HEK293 (cell line): ENCODE results near the gene WNT11.

Experiments
- KLF10 ChIP-seq: fragments of 450-650 bp; IDR thresholded peaks from 2 replicates; pipeline ENCODE4 v1.5.1; 2018; ENCODE audit warnings: missing biosample characterization, mild to moderate bottlenecking, missing genetic modification characterization
- KLF9 ChIP-seq: fragments of 450-650 bp; formaldehyde crosslinking; IDR thresholded peaks from 2 replicates; pipeline ENCODE4 v1.5.1; 2016; ENCODE audit warnings: missing biosample characterization, missing genetic modification characterization, low read depth
- MZF1 ChIP-seq: fragments of 450-650 bp; formaldehyde crosslinking; IDR thresholded peaks from 2 replicates; pipeline ENCODE4 v1.5.1; 2017; ENCODE audit warnings: missing biosample characterization, missing genetic modification characterization, borderline replicate concordance
- PATZ1 ChIP-seq: fragments of 450-650 bp; formaldehyde crosslinking; IDR thresholded peaks from 2 replicates; pipeline ENCODE4 v1.5.1; 2016; ENCODE audit warnings: missing biosample characterization, missing genetic modification characterization
- PRDM6 ChIP-seq: fragments of 450-650 bp; formaldehyde crosslinking; IDR thresholded peaks from 2 replicates; pipeline ENCODE4 v1.5.1; 2017; ENCODE audit warnings: missing biosample characterization, missing genetic modification characterization
- REPIN1 ChIP-seq: fragments of 450-650 bp; formaldehyde crosslinking; IDR thresholded peaks from 2 replicates; pipeline ENCODE4 v1.5.1; 2017; ENCODE audit warnings: missing biosample characterization, missing genetic modification characterization, low read depth
- SP2 ChIP-seq: fragments of 450-650 bp; formaldehyde crosslinking; IDR thresholded peaks from 2 replicates; pipeline ENCODE4 v1.5.1; 2016; ENCODE audit warnings: missing biosample characterization, missing genetic modification characterization
- ZBTB20 ChIP-seq: fragments of 450-650 bp; formaldehyde crosslinking; IDR thresholded peaks from 2 replicates; pipeline ENCODE4 v1.5.1; 2016; ENCODE audit warnings: missing biosample characterization, missing genetic modification characterization
- ZBTB26 ChIP-seq: fragments of 450-650 bp; formaldehyde crosslinking; optimal IDR thresholded peaks from 2 replicates; pipeline ENCODE3; 2016; ENCODE audit warnings: missing biosample characterization, mild to moderate bottlenecking, missing genetic modification characterization
- ZNF138 ChIP-seq: fragments of 450-650 bp; formaldehyde crosslinking; IDR thresholded peaks from 2 replicates; pipeline ENCODE4 v1.5.1; 2016; ENCODE audit warnings: missing biosample characterization, missing genetic modification characterization, borderline replicate concordance
- ZNF394 ChIP-seq: fragments of 450-650 bp; formaldehyde crosslinking; IDR thresholded peaks from 2 replicates; pipeline ENCODE4 v1.5.1; 2016; ENCODE audit warnings: missing biosample characterization, missing genetic modification characterization, mild to moderate bottlenecking, moderate library complexity, borderline replicate concordance
- ZNF426 ChIP-seq: fragments of 450-650 bp; formaldehyde crosslinking; IDR thresholded peaks from 2 replicates; pipeline ENCODE4 v1.5.1; 2017; ENCODE audit warnings: missing biosample characterization, missing genetic modification characterization, mild to moderate bottlenecking, inconsistent platforms, moderate library complexity
- ZNF560 ChIP-seq: fragments of 450-650 bp; formaldehyde crosslinking; IDR thresholded peaks from 2 replicates; pipeline ENCODE4 v1.5.1; 2017; ENCODE audit warnings: missing biosample characterization, missing genetic modification characterization, borderline replicate concordance
- ZNF561 ChIP-seq: fragments of 450-650 bp; IDR thresholded peaks from 2 replicates; pipeline ENCODE4 v1.5.1; 2018; ENCODE audit warnings: missing biosample characterization, missing genetic modification characterization, borderline replicate concordance
- ZNF600 ChIP-seq: fragments of 450-650 bp; formaldehyde crosslinking; IDR thresholded peaks from 2 replicates; pipeline ENCODE4 v1.5.1; 2016; ENCODE audit warnings: missing biosample characterization, missing genetic modification characterization
- ZNF670 ChIP-seq: fragments of 450-650 bp; formaldehyde crosslinking; IDR thresholded peaks from 2 replicates; pipeline ENCODE4 v1.5.1; 2016; ENCODE audit warnings: missing biosample characterization, missing genetic modification characterization, low read depth
- ZNF830 ChIP-seq: fragments of 450-650 bp; IDR thresholded peaks from 2 replicates; pipeline ENCODE4 v1.5.0; 2018; ENCODE audit warnings: missing biosample characterization, missing genetic modification characterization, low read depth, mild to moderate bottlenecking, moderate library complexity
- ZSCAN30 ChIP-seq: fragments of 450-650 bp; IDR thresholded peaks from 2 replicates; pipeline ENCODE4 v1.5.1; 2018; ENCODE audit warnings: missing biosample characterization, mild to moderate bottlenecking, missing genetic modification characterization, moderate library complexity
- ZXDB ChIP-seq: fragments of 450-650 bp; formaldehyde crosslinking; IDR thresholded peaks from 2 replicates; pipeline ENCODE4 v1.5.1; 2016; ENCODE audit warnings: missing biosample characterization, missing genetic modification characterization
- TF ChIP-seq, protein P1 (sequence below): fragments of 450-650 bp; formaldehyde crosslinking; conservative IDR thresholded peaks from 2 replicates; pipeline ENCODE4 v1.5.1; 2016; ENCODE audit warnings: low read depth, missing biosample characterization, missing genetic modification characterization
- TF ChIP-seq, protein P2 (sequence below): fragments of 450-650 bp; formaldehyde crosslinking; IDR thresholded peaks from 2 replicates; pipeline ENCODE4 v1.5.1; 2017; ENCODE audit warnings: missing biosample characterization, missing genetic modification characterization
- TF ChIP-seq, protein P3 (sequence below): fragments of 450-650 bp; formaldehyde crosslinking; IDR thresholded peaks from 2 replicates; pipeline ENCODE4 v1.5.1; 2016; ENCODE audit warnings: missing biosample characterization, missing genetic modification characterization, low read depth
- TF ChIP-seq, protein P4 (sequence below): fragments of 450-650 bp; formaldehyde crosslinking; IDR thresholded peaks from 2 replicates; pipeline ENCODE4 v1.5.1; 2016; ENCODE audit warnings: missing biosample characterization, missing genetic modification characterization

The WNT11 gene

DNA sequence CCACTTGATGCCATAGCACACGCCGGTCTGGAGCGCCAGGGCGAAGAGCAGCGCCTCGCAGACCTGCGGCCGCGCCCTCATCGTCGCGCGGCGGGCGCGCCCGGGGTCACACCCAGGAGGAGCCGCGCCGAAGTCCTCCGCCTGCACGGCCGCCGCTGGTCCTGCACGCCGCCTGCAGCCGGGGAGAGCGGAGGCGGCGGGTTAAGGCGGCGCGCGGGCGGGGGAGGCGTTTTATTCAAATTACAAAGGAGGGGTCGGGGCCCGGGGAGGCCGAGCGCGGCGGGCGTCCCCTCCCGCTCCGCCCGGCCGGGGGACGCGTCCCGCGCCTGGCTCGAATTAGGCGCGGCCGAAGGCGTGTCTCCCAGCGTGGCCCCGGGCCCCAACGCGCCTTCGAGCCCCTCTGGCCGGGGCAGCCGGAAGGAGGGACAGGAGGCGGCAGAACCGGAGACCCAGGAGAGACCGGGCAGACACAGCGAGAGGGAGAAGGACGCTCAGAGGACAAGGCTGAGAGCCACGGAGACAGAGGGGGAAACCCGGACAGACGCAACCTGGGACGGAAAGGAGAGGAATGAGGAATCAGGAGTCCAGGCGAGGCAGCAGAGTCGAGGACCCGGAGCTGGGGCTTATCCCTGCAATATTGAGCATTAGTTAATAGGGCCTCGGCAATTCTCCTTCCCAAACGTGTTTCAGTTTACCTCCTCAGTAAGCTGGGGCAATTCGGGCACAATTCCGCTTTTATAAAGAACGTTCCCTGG is at the start of gene WNT11 (continued):
- TF ChIP-seq ZXDB (tag by site-specific recombination) (no peak), ZNF426 (tag by site-specific recombination) (no peak), ZBTB26 (tag by site-specific recombination) (peak; percentile 58), ZNF561 (tag by site-specific recombination) (0 out of 2 replicates have a peak, but pooled peaks have one; percentile 35), KLF10 (tag by site-specific recombination) (peak; percentile 51; the same call in 1 of the 2 replicates), ZSCAN30 (tag by site-specific recombination) (no peak), ZNF394 (tag by site-specific recombination) (no peak), MZF1 (tag by site-specific recombination) (no peak), PATZ1 (0 out of 2 replicates have a peak, but pooled peaks have one; percentile 17), ZNF560 (tag by site-specific recombination) (no peak), ZBTB20 (peak; percentile 83), ZNF670 (tag by site-specific recombination) (no peak), ZNF830 (no peak), ZNF600 (tag by site-specific recombination) (no peak), KLF9 (tag by site-specific recombination) (peak; percentile 49; the same call in 1 of the 2 replicates), SP2 (tag by site-specific recombination) (0 out of 2 replicates have a peak, but pooled peaks have one; percentile 10), ZNF138 (tag by site-specific recombination) (no peak), REPIN1 (tag by site-specific recombination) (no peak), PRDM6 (no peak)
- TF ChIP-seq, protein P1, sequence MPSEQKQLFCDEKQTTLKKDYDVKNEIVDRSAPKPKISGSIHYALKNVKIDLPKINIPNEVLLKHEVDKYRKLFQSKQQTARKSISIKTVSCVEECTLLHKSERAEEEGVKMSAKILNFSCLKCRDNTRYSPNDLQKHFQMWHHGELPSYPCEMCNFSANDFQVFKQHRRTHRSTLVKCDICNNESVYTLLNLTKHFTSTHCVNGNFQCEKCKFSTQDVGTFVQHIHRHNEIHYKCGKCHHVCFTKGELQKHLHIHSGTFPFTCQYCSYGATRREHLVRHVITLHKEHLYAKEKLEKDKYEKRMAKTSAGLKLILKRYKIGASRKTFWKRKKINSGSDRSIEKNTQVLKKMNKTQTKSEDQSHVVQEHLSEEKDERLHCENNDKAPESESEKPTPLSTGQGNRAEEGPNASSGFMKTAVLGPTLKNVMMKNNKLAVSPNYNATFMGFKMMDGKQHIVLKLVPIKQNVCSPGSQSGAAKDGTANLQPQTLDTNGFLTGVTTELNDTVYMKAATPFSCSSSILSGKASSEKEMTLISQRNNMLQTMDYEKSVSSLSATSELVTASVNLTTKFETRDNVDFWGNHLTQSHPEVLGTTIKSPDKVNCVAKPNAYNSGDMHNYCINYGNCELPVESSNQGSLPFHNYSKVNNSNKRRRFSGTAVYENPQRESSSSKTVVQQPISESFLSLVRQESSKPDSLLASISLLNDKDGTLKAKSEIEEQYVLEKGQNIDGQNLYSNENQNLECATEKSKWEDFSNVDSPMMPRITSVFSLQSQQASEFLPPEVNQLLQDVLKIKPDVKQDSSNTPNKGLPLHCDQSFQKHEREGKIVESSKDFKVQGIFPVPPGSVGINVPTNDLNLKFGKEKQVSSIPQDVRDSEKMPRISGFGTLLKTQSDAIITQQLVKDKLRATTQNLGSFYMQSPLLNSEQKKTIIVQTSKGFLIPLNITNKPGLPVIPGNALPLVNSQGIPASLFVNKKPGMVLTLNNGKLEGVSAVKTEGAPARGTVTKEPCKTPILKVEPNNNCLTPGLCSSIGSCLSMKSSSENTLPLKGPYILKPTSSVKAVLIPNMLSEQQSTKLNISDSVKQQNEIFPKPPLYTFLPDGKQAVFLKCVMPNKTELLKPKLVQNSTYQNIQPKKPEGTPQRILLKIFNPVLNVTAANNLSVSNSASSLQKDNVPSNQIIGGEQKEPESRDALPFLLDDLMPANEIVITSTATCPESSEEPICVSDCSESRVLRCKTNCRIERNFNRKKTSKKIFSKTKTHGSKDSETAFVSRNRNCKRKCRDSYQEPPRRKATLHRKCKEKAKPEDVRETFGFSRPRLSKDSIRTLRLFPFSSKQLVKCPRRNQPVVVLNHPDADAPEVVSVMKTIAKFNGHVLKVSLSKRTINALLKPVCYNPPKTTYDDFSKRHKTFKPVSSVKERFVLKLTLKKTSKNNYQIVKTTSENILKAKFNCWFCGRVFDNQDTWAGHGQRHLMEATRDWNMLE (tag by site-specific recombination): no peak
- TF ChIP-seq, protein P2, sequence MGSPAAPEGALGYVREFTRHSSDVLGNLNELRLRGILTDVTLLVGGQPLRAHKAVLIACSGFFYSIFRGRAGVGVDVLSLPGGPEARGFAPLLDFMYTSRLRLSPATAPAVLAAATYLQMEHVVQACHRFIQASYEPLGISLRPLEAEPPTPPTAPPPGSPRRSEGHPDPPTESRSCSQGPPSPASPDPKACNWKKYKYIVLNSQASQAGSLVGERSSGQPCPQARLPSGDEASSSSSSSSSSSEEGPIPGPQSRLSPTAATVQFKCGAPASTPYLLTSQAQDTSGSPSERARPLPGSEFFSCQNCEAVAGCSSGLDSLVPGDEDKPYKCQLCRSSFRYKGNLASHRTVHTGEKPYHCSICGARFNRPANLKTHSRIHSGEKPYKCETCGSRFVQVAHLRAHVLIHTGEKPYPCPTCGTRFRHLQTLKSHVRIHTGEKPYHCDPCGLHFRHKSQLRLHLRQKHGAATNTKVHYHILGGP (tag by site-specific recombination): no peak
- TF ChIP-seq, protein P3, sequence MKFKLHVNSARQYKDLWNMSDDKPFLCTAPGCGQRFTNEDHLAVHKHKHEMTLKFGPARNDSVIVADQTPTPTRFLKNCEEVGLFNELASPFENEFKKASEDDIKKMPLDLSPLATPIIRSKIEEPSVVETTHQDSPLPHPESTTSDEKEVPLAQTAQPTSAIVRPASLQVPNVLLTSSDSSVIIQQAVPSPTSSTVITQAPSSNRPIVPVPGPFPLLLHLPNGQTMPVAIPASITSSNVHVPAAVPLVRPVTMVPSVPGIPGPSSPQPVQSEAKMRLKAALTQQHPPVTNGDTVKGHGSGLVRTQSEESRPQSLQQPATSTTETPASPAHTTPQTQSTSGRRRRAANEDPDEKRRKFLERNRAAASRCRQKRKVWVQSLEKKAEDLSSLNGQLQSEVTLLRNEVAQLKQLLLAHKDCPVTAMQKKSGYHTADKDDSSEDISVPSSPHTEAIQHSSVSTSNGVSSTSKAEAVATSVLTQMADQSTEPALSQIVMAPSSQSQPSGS (tag by site-specific recombination): no peak
- TF ChIP-seq, protein P4, sequence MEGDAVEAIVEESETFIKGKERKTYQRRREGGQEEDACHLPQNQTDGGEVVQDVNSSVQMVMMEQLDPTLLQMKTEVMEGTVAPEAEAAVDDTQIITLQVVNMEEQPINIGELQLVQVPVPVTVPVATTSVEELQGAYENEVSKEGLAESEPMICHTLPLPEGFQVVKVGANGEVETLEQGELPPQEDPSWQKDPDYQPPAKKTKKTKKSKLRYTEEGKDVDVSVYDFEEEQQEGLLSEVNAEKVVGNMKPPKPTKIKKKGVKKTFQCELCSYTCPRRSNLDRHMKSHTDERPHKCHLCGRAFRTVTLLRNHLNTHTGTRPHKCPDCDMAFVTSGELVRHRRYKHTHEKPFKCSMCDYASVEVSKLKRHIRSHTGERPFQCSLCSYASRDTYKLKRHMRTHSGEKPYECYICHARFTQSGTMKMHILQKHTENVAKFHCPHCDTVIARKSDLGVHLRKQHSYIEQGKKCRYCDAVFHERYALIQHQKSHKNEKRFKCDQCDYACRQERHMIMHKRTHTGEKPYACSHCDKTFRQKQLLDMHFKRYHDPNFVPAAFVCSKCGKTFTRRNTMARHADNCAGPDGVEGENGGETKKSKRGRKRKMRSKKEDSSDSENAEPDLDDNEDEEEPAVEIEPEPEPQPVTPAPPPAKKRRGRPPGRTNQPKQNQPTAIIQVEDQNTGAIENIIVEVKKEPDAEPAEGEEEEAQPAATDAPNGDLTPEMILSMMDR (tag by site-specific recombination): no peak
